GM23338 (cell line): ENCODE data around the gene BDKRB1. TPM values are rescaled to one million over a fixed set of nuclear protein-coding genes. Genes with fewer than 3 reads are reported as not detected.

Experiments used
- ATAC-seq: fragments of 200-7000 bp; cut with Tn5 transposase; 3 replicates; pipeline ENCODE4 v1.9.1; 2020
- DNase-seq: peaks from one replicate; pipeline ENCODE4 v3.0.0-alpha.2; 2015; ENCODE audit warnings: low spot score
- H2AFZ ChIP-seq: fragments of 200-600 bp; sonication (generic); 2 replicates; pipeline ENCODE4 v1.8.0; 2016; ENCODE audit warnings: antibody characterized with exemption, mild to moderate bottlenecking, moderate library complexity
- H3F3A ChIP-seq: fragments of 200-600 bp; sonication (generic); replicated peaks from 2 replicates; pipeline ENCODE4 v1.8.0; 2017; ENCODE audit warnings: antibody characterized with exemption, mixed run types, low read depth
- H3K27ac ChIP-seq: fragments of 200-600 bp; sonication (generic); 2 replicates; pipeline ENCODE4 v1.6.1; 2016; ENCODE audit warnings: low read depth
- H3K27me3 ChIP-seq: fragments of 200-600 bp; sonication (generic); 2 replicates; pipeline ENCODE4 v1.8.0; 2016; ENCODE audit warnings: mild to moderate bottlenecking, mixed run types, moderate library complexity; ENCODE audit not compliant: insufficient read depth
- H3K36me3 ChIP-seq: fragments of 200-600 bp; sonication (generic); 2 replicates; pipeline ENCODE4 v1.8.0; 2016; ENCODE audit warnings: mild to moderate bottlenecking; ENCODE audit not compliant: insufficient read depth
- H3K4me1 ChIP-seq: fragments of 200-600 bp; sonication (generic); 2 replicates; pipeline ENCODE4 v1.8.0; 2016; ENCODE audit warnings: mild to moderate bottlenecking, moderate library complexity; ENCODE audit not compliant: insufficient read depth
- H3K4me2 ChIP-seq: fragments of 200-600 bp; sonication (generic); 2 replicates; pipeline ENCODE4 v1.7.1; 2017; ENCODE audit warnings: mixed run types
- H3K4me3 ChIP-seq: fragments of 200-600 bp; sonication (generic); 2 replicates; pipeline ENCODE4 v1.6.1; 2016; ENCODE audit warnings: mixed run types
- H3K79me2 ChIP-seq: fragments of 200-600 bp; sonication (generic); replicated peaks from 2 replicates; pipeline ENCODE4 v1.8.0; 2017; ENCODE audit warnings: mild to moderate bottlenecking; ENCODE audit not compliant: insufficient read depth
- H3K9me2 ChIP-seq: fragments of 200-600 bp; sonication (generic); 2 replicates; pipeline ENCODE4 v1.8.0; 2017; ENCODE audit not compliant: insufficient read depth
- H4K20me1 ChIP-seq: fragments of 200-600 bp; sonication (generic); replicated peaks from 2 replicates; pipeline ENCODE4 v1.8.0; 2017; ENCODE audit warnings: mild to moderate bottlenecking; ENCODE audit not compliant: insufficient read depth
- H3K27ac Mint-ChIP-seq: 2 replicates; pipeline ENCODE4 v1.8.0; 2020; ENCODE audit warnings: inconsistent platforms, mild to moderate bottlenecking, moderate library complexity, mixed read lengths
- H3K27me3 Mint-ChIP-seq: 3 replicates; pipeline ENCODE4 v1.8.0; 2022; ENCODE audit warnings: low read depth, mild to moderate bottlenecking, moderate library complexity, mixed read lengths, inconsistent platforms; ENCODE audit not compliant: insufficient read depth, poor library complexity
- H3K36me3 Mint-ChIP-seq: 3 replicates; pipeline ENCODE4 v1.8.0; 2021; ENCODE audit warnings: low read depth, mild to moderate bottlenecking, inconsistent platforms, moderate library complexity, mixed read lengths
- H3K4me1 Mint-ChIP-seq: 3 replicates; pipeline ENCODE4 v1.8.0; 2020; ENCODE audit warnings: mild to moderate bottlenecking, inconsistent platforms, mixed read lengths
- H3K4me3 Mint-ChIP-seq: 3 replicates; pipeline ENCODE4 v1.8.0; 2021; ENCODE audit warnings: moderate library complexity, mild to moderate bottlenecking, inconsistent platforms, mixed read lengths
- H3K9me3 Mint-ChIP-seq: 3 replicates; pipeline ENCODE4 v1.8.0; 2020; ENCODE audit warnings: moderate library complexity, mild to moderate bottlenecking, inconsistent platforms, mixed read lengths
- CREB1 ChIP-seq: fragments of 250-450 bp; sonication (Bioruptor Pico); IDR thresholded peaks from 2 replicates; pipeline ENCODE4 v1.5.0; 2020; ENCODE audit warnings: low read depth, mild to moderate bottlenecking, moderate library complexity
- EZH2 ChIP-seq: fragments of 200-600 bp; sonication (generic); IDR thresholded peaks from one replicate; pipeline ENCODE4 v1.8.0; 2017; ENCODE audit warnings: antibody characterized with exemption, mild to moderate bottlenecking, low read depth; ENCODE audit not compliant: unreplicated experiment
- EZH2phosphoT487 ChIP-seq: fragments of 200-600 bp; sonication (generic); IDR thresholded peaks from one replicate; pipeline ENCODE4 v1.8.1; 2018; ENCODE audit warnings: antibody characterized with exemption; ENCODE audit not compliant: unreplicated experiment
- JUNB ChIP-seq: IDR thresholded peaks from one replicate; pipeline ENCODE4 v1.6.1; 2016; ENCODE audit warnings: antibody characterized with exemption; ENCODE audit not compliant: unreplicated experiment
- NANOG ChIP-seq: IDR thresholded peaks from 2 replicates; pipeline ENCODE4 v1.6.1; 2016; ENCODE audit warnings: antibody characterized with exemption, borderline replicate concordance
- POLR2AphosphoS5 ChIP-seq: IDR thresholded peaks from 2 replicates; pipeline ENCODE4 v1.6.1; 2016; ENCODE audit warnings: antibody characterized with exemption, low read depth
- STAT1 ChIP-seq: IDR thresholded peaks from one replicate; pipeline ENCODE4 v1.6.1; 2016; ENCODE audit warnings: antibody characterized with exemption; ENCODE audit not compliant: unreplicated experiment
- ZNF114 ChIP-seq: fragments of 250-450 bp; sonication (Bioruptor Pico); IDR thresholded peaks from 2 replicates; pipeline ENCODE4 v1.5.0; 2020; ENCODE audit warnings: mild to moderate bottlenecking, moderate library complexity
- ZNF331 ChIP-seq: fragments of 250-450 bp; sonication (Bioruptor Pico); IDR thresholded peaks from 2 replicates; pipeline ENCODE4 v1.5.0; 2020; ENCODE audit warnings: low read depth, mild to moderate bottlenecking, moderate library complexity
- polyA plus RNA-seq: library from polyadenylated mRNA; unstranded; fragments of >200 nt; fragmentation: Nextera tagmentation; extraction: Ambion mirVana; gene quantifications from 2 replicates; pipeline ENCODE4 v1.2.1, GENCODE V29; 2016
- total RNA-seq: library from RNA; depleted of rRNA; stranded (reverse); fragments of >200 nt; shearing (Covaris generic); gene quantifications from 2 replicates; pipeline ENCODE4 v1.2.3, GENCODE V29; 2014
- TF ChIP-seq, protein P1 (sequence below): IDR thresholded peaks from one replicate; pipeline ENCODE4 v1.6.1; 2018; ENCODE audit warnings: antibody characterized with exemption; ENCODE audit not compliant: unreplicated experiment
- TF ChIP-seq, protein P2 (sequence below): fragments of 250-450 bp; sonication (Bioruptor Pico); IDR thresholded peaks from 2 replicates; pipeline ENCODE4 v1.5.0; 2020; ENCODE audit warnings: mild to moderate bottlenecking, moderate library complexity
- TF ChIP-seq, protein P3 (sequence below), 2 experiments: fragments of 200-600 bp in 1 of 2; sonication (generic) in 1 of 2; conservative IDR thresholded peaks; 2 replicates each; pipeline versions ENCODE4 v1.5.1 to v1.6.1; 2016 to 2017; ENCODE audit warnings: antibody characterized with exemption in 2 of 2, low read depth in 2 of 2, mild to moderate bottlenecking in 2 of 2, moderate library complexity in 1 of 2
- TF ChIP-seq, protein P4 (sequence below): IDR thresholded peaks from 2 replicates; pipeline ENCODE4 v1.6.1; 2016; ENCODE audit warnings: antibody characterized with exemption

Gene BDKRB1
- total and polyA plus RNA-seq, 2 experiments from 2014 or later = not detected

DNA sequence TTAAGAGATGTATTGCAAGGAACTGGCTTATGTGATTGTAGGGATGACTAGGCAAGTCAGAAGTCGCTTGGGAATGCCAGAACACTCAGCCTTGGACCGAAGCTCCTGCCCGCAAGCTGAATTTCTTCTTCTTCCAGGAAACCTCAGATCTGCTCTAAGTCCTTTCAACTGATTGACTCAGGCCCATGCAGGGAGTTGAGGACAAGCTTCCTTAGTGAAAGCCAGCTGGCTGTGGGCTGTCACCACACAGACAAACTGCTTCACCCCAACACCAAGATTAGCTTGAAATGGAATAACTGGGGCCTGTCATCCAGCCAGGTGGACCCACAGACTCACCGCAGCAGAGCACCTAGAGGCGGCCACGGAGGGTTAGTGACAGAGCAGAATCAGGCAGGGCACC, 26.7 kb upstream of the BDKRB1 start:
- Mint-ChIP-seq H3K36me3 (peaks cover 10% of the 10 kb centered on the region; the same call in 2 of the 3 replicates), H3K4me1 (peaks cover 15% of the 10 kb centered on the region), H3K27me3 (peaks cover 7% of the 10 kb centered on the region), H3K4me3 (no peak overlapping the region), H3K9me3 (peaks cover 12% of the 10 kb centered on the region), H3K27ac (no peak overlapping the region)
- no peaks in the 10 kb centered on the region for H3F3A ChIP-seq
- H3K4me3 ChIP-seq = no peak overlapping the region
- H3K9me2 ChIP-seq = no peaks in the 10 kb centered on the region
- no peak for ATAC-seq
- TF ChIP-seq NANOG (no peak), EZH2 (no peak), ZNF114 (CRISPR knock-in tag) (no peak), POLR2AphosphoS5 (no peak), EZH2phosphoT487 (no peak), JUNB (no peak), ZNF331 (CRISPR knock-in tag) (no peak), STAT1 (no peak), CREB1 (no peak)
- TF ChIP-seq, protein P1, sequence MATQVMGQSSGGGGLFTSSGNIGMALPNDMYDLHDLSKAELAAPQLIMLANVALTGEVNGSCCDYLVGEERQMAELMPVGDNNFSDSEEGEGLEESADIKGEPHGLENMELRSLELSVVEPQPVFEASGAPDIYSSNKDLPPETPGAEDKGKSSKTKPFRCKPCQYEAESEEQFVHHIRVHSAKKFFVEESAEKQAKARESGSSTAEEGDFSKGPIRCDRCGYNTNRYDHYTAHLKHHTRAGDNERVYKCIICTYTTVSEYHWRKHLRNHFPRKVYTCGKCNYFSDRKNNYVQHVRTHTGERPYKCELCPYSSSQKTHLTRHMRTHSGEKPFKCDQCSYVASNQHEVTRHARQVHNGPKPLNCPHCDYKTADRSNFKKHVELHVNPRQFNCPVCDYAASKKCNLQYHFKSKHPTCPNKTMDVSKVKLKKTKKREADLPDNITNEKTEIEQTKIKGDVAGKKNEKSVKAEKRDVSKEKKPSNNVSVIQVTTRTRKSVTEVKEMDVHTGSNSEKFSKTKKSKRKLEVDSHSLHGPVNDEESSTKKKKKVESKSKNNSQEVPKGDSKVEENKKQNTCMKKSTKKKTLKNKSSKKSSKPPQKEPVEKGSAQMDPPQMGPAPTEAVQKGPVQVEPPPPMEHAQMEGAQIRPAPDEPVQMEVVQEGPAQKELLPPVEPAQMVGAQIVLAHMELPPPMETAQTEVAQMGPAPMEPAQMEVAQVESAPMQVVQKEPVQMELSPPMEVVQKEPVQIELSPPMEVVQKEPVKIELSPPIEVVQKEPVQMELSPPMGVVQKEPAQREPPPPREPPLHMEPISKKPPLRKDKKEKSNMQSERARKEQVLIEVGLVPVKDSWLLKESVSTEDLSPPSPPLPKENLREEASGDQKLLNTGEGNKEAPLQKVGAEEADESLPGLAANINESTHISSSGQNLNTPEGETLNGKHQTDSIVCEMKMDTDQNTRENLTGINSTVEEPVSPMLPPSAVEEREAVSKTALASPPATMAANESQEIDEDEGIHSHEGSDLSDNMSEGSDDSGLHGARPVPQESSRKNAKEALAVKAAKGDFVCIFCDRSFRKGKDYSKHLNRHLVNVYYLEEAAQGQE = no peak
- TF ChIP-seq, protein P2, sequence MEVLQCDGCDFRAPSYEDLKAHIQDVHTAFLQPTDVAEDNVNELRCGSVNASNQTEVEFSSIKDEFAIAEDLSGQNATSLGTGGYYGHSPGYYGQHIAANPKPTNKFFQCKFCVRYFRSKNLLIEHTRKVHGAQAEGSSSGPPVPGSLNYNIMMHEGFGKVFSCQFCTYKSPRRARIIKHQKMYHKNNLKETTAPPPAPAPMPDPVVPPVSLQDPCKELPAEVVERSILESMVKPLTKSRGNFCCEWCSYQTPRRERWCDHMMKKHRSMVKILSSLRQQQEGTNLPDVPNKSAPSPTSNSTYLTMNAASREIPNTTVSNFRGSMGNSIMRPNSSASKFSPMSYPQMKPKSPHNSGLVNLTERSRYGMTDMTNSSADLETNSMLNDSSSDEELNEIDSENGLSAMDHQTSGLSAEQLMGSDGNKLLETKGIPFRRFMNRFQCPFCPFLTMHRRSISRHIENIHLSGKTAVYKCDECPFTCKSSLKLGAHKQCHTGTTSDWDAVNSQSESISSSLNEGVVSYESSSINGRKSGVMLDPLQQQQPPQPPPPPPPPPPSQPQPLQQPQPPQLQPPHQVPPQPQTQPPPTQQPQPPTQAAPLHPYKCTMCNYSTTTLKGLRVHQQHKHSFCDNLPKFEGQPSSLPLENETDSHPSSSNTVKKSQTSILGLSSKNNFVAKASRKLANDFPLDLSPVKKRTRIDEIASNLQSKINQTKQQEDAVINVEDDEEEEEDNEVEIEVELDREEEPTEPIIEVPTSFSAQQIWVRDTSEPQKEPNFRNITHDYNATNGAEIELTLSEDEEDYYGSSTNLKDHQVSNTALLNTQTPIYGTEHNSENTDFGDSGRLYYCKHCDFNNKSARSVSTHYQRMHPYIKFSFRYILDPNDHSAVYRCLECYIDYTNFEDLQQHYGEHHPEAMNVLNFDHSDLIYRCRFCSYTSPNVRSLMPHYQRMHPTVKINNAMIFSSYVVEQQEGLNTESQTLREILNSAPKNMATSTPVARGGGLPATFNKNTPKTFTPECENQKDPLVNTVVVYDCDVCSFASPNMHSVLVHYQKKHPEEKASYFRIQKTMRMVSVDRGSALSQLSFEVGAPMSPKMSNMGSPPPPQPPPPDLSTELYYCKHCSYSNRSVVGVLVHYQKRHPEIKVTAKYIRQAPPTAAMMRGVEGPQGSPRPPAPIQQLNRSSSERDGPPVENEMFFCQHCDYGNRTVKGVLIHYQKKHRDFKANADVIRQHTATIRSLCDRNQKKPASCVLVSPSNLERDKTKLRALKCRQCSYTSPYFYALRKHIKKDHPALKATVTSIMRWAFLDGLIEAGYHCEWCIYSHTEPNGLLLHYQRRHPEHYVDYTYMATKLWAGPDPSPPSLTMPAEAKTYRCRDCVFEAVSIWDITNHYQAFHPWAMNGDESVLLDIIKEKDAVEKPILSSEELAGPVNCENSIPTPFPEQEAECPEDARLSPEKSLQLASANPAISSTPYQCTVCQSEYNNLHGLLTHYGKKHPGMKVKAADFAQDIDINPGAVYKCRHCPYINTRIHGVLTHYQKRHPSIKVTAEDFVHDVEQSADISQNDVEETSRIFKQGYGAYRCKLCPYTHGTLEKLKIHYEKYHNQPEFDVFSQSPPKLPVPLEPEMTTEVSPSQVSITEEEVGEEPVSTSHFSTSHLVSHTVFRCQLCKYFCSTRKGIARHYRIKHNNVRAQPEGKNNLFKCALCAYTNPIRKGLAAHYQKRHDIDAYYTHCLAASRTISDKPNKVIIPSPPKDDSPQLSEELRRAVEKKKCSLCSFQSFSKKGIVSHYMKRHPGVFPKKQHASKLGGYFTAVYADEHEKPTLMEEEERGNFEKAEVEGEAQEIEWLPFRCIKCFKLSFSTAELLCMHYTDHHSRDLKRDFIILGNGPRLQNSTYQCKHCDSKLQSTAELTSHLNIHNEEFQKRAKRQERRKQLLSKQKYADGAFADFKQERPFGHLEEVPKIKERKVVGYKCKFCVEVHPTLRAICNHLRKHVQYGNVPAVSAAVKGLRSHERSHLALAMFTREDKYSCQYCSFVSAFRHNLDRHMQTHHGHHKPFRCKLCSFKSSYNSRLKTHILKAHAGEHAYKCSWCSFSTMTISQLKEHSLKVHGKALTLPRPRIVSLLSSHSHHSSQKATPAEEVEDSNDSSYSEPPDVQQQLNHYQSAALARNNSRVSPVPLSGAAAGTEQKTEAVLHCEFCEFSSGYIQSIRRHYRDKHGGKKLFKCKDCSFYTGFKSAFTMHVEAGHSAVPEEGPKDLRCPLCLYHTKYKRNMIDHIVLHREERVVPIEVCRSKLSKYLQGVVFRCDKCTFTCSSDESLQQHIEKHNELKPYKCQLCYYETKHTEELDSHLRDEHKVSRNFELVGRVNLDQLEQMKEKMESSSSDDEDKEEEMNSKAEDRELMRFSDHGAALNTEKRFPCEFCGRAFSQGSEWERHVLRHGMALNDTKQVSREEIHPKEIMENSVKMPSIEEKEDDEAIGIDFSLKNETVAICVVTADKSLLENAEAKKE (CRISPR knock-in tag) = no peak
- TF ChIP-seq, protein P3, sequence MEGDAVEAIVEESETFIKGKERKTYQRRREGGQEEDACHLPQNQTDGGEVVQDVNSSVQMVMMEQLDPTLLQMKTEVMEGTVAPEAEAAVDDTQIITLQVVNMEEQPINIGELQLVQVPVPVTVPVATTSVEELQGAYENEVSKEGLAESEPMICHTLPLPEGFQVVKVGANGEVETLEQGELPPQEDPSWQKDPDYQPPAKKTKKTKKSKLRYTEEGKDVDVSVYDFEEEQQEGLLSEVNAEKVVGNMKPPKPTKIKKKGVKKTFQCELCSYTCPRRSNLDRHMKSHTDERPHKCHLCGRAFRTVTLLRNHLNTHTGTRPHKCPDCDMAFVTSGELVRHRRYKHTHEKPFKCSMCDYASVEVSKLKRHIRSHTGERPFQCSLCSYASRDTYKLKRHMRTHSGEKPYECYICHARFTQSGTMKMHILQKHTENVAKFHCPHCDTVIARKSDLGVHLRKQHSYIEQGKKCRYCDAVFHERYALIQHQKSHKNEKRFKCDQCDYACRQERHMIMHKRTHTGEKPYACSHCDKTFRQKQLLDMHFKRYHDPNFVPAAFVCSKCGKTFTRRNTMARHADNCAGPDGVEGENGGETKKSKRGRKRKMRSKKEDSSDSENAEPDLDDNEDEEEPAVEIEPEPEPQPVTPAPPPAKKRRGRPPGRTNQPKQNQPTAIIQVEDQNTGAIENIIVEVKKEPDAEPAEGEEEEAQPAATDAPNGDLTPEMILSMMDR (conservative IDR thresholded peaks at IDR 0.05; ENCODE audit: low read depth in 2 of 2) = no peak
- TF ChIP-seq, protein P4, sequence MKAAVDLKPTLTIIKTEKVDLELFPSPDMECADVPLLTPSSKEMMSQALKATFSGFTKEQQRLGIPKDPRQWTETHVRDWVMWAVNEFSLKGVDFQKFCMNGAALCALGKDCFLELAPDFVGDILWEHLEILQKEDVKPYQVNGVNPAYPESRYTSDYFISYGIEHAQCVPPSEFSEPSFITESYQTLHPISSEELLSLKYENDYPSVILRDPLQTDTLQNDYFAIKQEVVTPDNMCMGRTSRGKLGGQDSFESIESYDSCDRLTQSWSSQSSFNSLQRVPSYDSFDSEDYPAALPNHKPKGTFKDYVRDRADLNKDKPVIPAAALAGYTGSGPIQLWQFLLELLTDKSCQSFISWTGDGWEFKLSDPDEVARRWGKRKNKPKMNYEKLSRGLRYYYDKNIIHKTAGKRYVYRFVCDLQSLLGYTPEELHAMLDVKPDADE = no peak
- H3K27ac ChIP-seq = no peak overlapping the region
- no peak for DNase-seq
- H3K79me2 ChIP-seq = no peaks in the 10 kb centered on the region
- H3K36me3 ChIP-seq = no peaks in the 10 kb centered on the region
- no peak overlapping the region for H2AFZ ChIP-seq
- H3K4me2 ChIP-seq = no peak overlapping the region
- H3K4me1 ChIP-seq = no peaks in the 10 kb centered on the region
- H4K20me1 ChIP-seq = no peaks in the 10 kb centered on the region
- H3K27me3 ChIP-seq = no peaks in the 10 kb centered on the region
